GM19395 (cell line): ENCODE data around the gene SSBP4.

Source experiments
- ATAC-seq: cut with Tn5 transposase; IDR thresholded peaks from one replicate; pipeline ENCODE4 v1.9.1; 2021; ENCODE audit warnings: mild to moderate bottlenecking, moderate library complexity; ENCODE audit not compliant: unreplicated experiment

SSBP4 gene

GRCh38 chr19:18419699-18420460 lies 682 bp downstream of the SSBP4 start:
- ATAC-seq, result no peak

- no peak for ATAC-seq
These were observed 1.7 kb downstream of the SSBP4 start for GRCh38 chr19:18420930-18421329.

GRCh38 chr19:18421371-18421959 lies 2.3 kb downstream of the SSBP4 start:
- ATAC-seq, result no peak

GRCh38 chr19:18422530-18423191 lies 3.5 kb downstream of the SSBP4 start:
- no peak for ATAC-seq

- ATAC-seq, result no peak
These were observed 4.2 kb downstream of the SSBP4 start for GRCh38 chr19:18423258-18424020.

GRCh38 chr19:18424122-18424889 lies 5.1 kb downstream of the SSBP4 start:
- ATAC-seq, result no peak

- no peak for ATAC-seq
These were observed 5.8 kb downstream of the SSBP4 start for GRCh38 chr19:18424890-18425514.

- no peak for ATAC-seq
These were observed 6.6 kb downstream of the SSBP4 start for GRCh38 chr19:18425515-18426415.

GRCh38 chr19:18426416-18426767 lies 7.2 kb downstream of the SSBP4 start:
- no peak for ATAC-seq

GRCh38 chr19:18427080-18427742 lies 8.0 kb downstream of the SSBP4 start:
- no peak for ATAC-seq

- no peak for ATAC-seq
These were observed 8.5 kb downstream of the SSBP4 start for GRCh38 chr19:18427743-18428113.

GRCh38 chr19:18428173-18428786 lies 9.1 kb downstream of the SSBP4 start:
- no peak for ATAC-seq

GRCh38 chr19:18428787-18429674 lies 9.8 kb downstream of the SSBP4 start:
- peak; percentile 57 for ATAC-seq

- ATAC-seq, result no peak
These were observed 10.7 kb downstream of the SSBP4 start for GRCh38 chr19:18429717-18430416.

GRCh38 chr19:18430417-18431144 lies 11.4 kb downstream of the SSBP4 start:
- ATAC-seq, result no peak
